Measurements from ENCODE around the gene ACAA1. TPM values are rescaled to one million over a fixed set of nuclear protein-coding genes. Genes with fewer than 3 reads are reported as not detected.

ACAA1 gene
- polyA plus RNA-seq, 1 experiment = 47.6 TPM

- no peak overlapping the region for H3K4me3 ChIP-seq (ENCODE audit: low read depth, low read length)
- no peak for DNase-seq (ENCODE audit: low read depth, low spot score)
- no peaks in the 10 kb centered on the region for H3K27me3 ChIP-seq (ENCODE audit: control insufficient read depth, insufficient read depth, low read length)
- H3K27ac ChIP-seq (ENCODE audit: low read depth, low read length) = no peak overlapping the region
- no peaks in the 10 kb centered on the region; the same call in 1 of the 2 replicates for H3K9me3 ChIP-seq (ENCODE audit: control insufficient read depth, insufficient read depth, low read length)
- TF ChIP-seq CTCF (IDR thresholded peaks at IDR 0.05; ENCODE audit: low read depth, low read length) = peak; percentile 63
- POLR2A ChIA-PET = no interaction called here
- CTCF ChIA-PET = interaction anchor here (0.7 to 4.7 kb wide), 6 partner anchors 13 to 348 kb away, joined by 3 to 20 read pairs (median 4); partner anchors contain the start of gene XYLB
Measured at GRCh38 chr3:38131621-38132369, 5.1 kb downstream of the ACAA1 start.

GRCh38 chr3:38130631-38131065 is 6.3 kb downstream of the ACAA1 start:
- POLR2A ChIA-PET = no interaction called here
- Histone ChIP-seq H3K4me3 (ENCODE audit: low read depth, low read length) (no peak overlapping the region), H3K27me3 (ENCODE audit: control insufficient read depth, insufficient read depth, low read length) (no peaks in the 10 kb centered on the region), H3K27ac (ENCODE audit: low read depth, low read length) (no peak overlapping the region), H3K9me3 (ENCODE audit: control insufficient read depth, insufficient read depth, low read length) (no peaks in the 10 kb centered on the region)
- CTCF ChIA-PET = interaction anchor here (0.9 to 4.7 kb wide), 4 partner anchors 168 to 713 kb away, joined by 4 to 20 read pairs (median 6); partner anchors contain the start of gene XYLB
- TF ChIP-seq CTCF (IDR thresholded peaks at IDR 0.05; ENCODE audit: low read depth, low read length) = no peak
- DNase-seq (ENCODE audit: low read depth, low spot score) = no peak

GRCh38 chr3:38129058-38129457 is 7.9 kb downstream of the ACAA1 start:
- H3K4me3 ChIP-seq (ENCODE audit: low read depth, low read length) = no peak overlapping the region
- H3K9me3 ChIP-seq (ENCODE audit: control insufficient read depth, insufficient read depth, low read length) = no peaks in the 10 kb centered on the region
- no peak for DNase-seq (ENCODE audit: low read depth, low spot score)
- no peak overlapping the region for H3K27ac ChIP-seq (ENCODE audit: low read depth, low read length)
- no peak for TF ChIP-seq CTCF (IDR thresholded peaks at IDR 0.05; ENCODE audit: low read depth, low read length)
- CTCF ChIA-PET = interaction anchor here (1.3 to 4.7 kb wide), 2 partner anchors 217 to 351 kb away, joined by 4 to 20 read pairs; partner anchors contain the start of gene XYLB
- POLR2A ChIA-PET = interaction anchor here (1.6 kb wide), 1 partner anchor 8 kb away, joined by 3 read pairs; the partner anchor contains the start of gene ACAA1
- H3K27me3 ChIP-seq (ENCODE audit: control insufficient read depth, insufficient read depth, low read length) = no peaks in the 10 kb centered on the region

GRCh38 chr3:38128303-38128655 is 8.6 kb downstream of the ACAA1 start:
- Histone ChIP-seq H3K4me3 (ENCODE audit: low read depth, low read length) (no peak overlapping the region), H3K27me3 (ENCODE audit: control insufficient read depth, insufficient read depth, low read length) (no peaks in the 10 kb centered on the region), H3K9me3 (ENCODE audit: control insufficient read depth, insufficient read depth, low read length) (no peaks in the 10 kb centered on the region), H3K27ac (ENCODE audit: low read depth, low read length) (no peak overlapping the region)
- DNase-seq (ENCODE audit: low read depth, low spot score) = no peak
- CTCF ChIA-PET = no interaction called here
- POLR2A ChIA-PET = interaction anchor here (1.6 kb wide), 1 partner anchor 9 kb away, joined by 3 read pairs; the partner anchor contains the start of gene ACAA1
- no peak for TF ChIP-seq CTCF (IDR thresholded peaks at IDR 0.05; ENCODE audit: low read depth, low read length)

- DNase-seq (ENCODE audit: low read depth, low spot score) = no peak
- TF ChIP-seq CTCF (IDR thresholded peaks at IDR 0.05; ENCODE audit: low read depth, low read length) = no peak
- Histone ChIP-seq H3K27ac (ENCODE audit: low read depth, low read length) (no peak overlapping the region), H3K9me3 (ENCODE audit: control insufficient read depth, insufficient read depth, low read length) (no peaks in the 10 kb centered on the region), H3K27me3 (ENCODE audit: control insufficient read depth, insufficient read depth, low read length) (no peaks in the 10 kb centered on the region), H3K4me3 (ENCODE audit: low read depth, low read length) (no peak overlapping the region)
- CTCF ChIA-PET = no interaction called here
- POLR2A ChIA-PET = interaction anchor here (1.6 kb wide), 1 partner anchor 9 kb away, joined by 3 read pairs; the partner anchor contains the start of gene ACAA1
Measured at GRCh38 chr3:38127611-38128302, 9.2 kb downstream of the ACAA1 start.

All from AG04450 (cell line).